ENCODE data around the gene NAALADL1. TPM values are rescaled to one million over a fixed set of nuclear protein-coding genes. Genes with fewer than 3 reads are reported as not detected.

NAALADL1 gene
- total RNA-seq, 1 experiment from 2014 or later: not detected

- intact Hi-C loops (cut with micrococcal nuclease; ENCODE audit: unreplicated experiment): no loop called here
- H3K27ac Mint-ChIP-seq (ENCODE audit: unreplicated experiment): no peak overlapping the region
- H3K36me3 Mint-ChIP-seq (ENCODE audit: insufficient read depth, unreplicated experiment): peaks cover 4% of the 10 kb centered on the region
- CTCF ChIA-PET: interaction anchor here (0.7 to 1.1 kb wide), 2 partner anchors 10 to 30 kb away, joined by 3 to 5 read pairs; partner anchors contain the start of gene VPS51
- peaks cover 13% of the 10 kb centered on the region for H3K27me3 Mint-ChIP-seq (ENCODE audit: unreplicated experiment)
- TF ChIP-seq CTCF (IDR thresholded peaks at IDR 0.05; ENCODE audit: unreplicated experiment): no peak
- DNase-seq: no peak
- H3K4me1 Mint-ChIP-seq (ENCODE audit: low read depth, unreplicated experiment): no peaks in the 10 kb centered on the region
- no peak overlapping the region for H3K4me3 Mint-ChIP-seq (ENCODE audit: low read depth, unreplicated experiment)
- BruUV-seq (replicated peaks): no TSS peak
- no peaks in the 10 kb centered on the region for H3K9me3 Mint-ChIP-seq (ENCODE audit: low read depth, unreplicated experiment)
These were observed 8.0 kb upstream of the NAALADL1 start for GRCh38 chr11:65066315-65066714.

- Mint-ChIP-seq H3K27me3 (ENCODE audit: unreplicated experiment) (peaks cover 13% of the 10 kb centered on the region), H3K4me3 (ENCODE audit: low read depth, unreplicated experiment) (no peak overlapping the region), H3K27ac (ENCODE audit: unreplicated experiment) (no peak overlapping the region), H3K36me3 (ENCODE audit: insufficient read depth, unreplicated experiment) (peaks cover 8% of the 10 kb centered on the region), H3K9me3 (ENCODE audit: low read depth, unreplicated experiment) (no peaks in the 10 kb centered on the region), H3K4me1 (ENCODE audit: low read depth, unreplicated experiment) (no peaks in the 10 kb centered on the region)
- CTCF ChIA-PET: interaction anchor here (0.7 to 1.1 kb wide), 2 partner anchors 10 to 31 kb away, joined by 3 to 5 read pairs; partner anchors contain the start of gene VPS51
- DNase-seq: no peak
- intact Hi-C loops (cut with micrococcal nuclease; ENCODE audit: unreplicated experiment): no loop called here
- TF ChIP-seq CTCF (IDR thresholded peaks at IDR 0.05; ENCODE audit: unreplicated experiment): no peak
- no TSS peak for BruUV-seq (replicated peaks)
These were observed 7.5 kb upstream of the NAALADL1 start for GRCh38 chr11:65065851-65066250.

DNA sequence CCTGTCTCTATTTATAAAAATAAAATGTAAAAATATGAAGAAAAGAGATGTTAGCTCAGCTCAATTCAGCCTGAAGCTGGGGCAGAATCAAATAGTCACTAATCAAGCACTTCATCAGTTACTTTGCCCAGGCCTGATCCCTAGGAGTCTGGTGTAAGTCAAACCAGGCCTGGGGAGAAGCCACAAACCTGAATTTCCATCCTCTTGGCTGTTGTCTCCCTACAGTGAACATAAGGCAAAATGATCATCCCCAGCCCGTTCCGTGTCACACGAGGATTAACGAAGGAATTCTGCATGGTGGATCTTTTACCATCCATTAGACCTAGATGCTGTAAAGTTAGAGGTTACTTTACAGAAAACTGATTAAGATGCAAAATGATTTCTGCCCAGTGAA lies 6.5 kb upstream of the NAALADL1 start:
- TF ChIP-seq CTCF (IDR thresholded peaks at IDR 0.05; ENCODE audit: unreplicated experiment): no peak
- no peak for DNase-seq
- Mint-ChIP-seq H3K4me3 (ENCODE audit: low read depth, unreplicated experiment) (no peak overlapping the region), H3K27me3 (ENCODE audit: unreplicated experiment) (peaks cover 13% of the 10 kb centered on the region), H3K4me1 (ENCODE audit: low read depth, unreplicated experiment) (no peaks in the 10 kb centered on the region), H3K9me3 (ENCODE audit: low read depth, unreplicated experiment) (no peaks in the 10 kb centered on the region), H3K27ac (ENCODE audit: unreplicated experiment) (no peak overlapping the region), H3K36me3 (ENCODE audit: insufficient read depth, unreplicated experiment) (peaks cover 8% of the 10 kb centered on the region)
- intact Hi-C loops (cut with micrococcal nuclease; ENCODE audit: unreplicated experiment): no loop called here
- no TSS peak for BruUV-seq (replicated peaks)
- CTCF ChIA-PET: interaction anchor here (0.8 kb wide), 1 partner anchor 24 kb away, joined by 3 read pairs; the partner anchor contains the start of gene SAC3D1

- CTCF ChIA-PET: interaction anchor here (0.5 to 0.7 kb wide), 3 partner anchors 33 to 619 kb away, joined by 3 to 5 read pairs (median 5); no protein-coding TSS in a partner anchor
- Mint-ChIP-seq H3K9me3 (ENCODE audit: low read depth, unreplicated experiment) (no peaks in the 10 kb centered on the region), H3K27ac (ENCODE audit: unreplicated experiment) (no peak overlapping the region), H3K36me3 (ENCODE audit: insufficient read depth, unreplicated experiment) (peaks cover 8% of the 10 kb centered on the region), H3K4me3 (ENCODE audit: low read depth, unreplicated experiment) (no peak overlapping the region), H3K27me3 (ENCODE audit: unreplicated experiment) (peaks cover 13% of the 10 kb centered on the region), H3K4me1 (ENCODE audit: low read depth, unreplicated experiment) (no peaks in the 10 kb centered on the region)
- TF ChIP-seq CTCF (IDR thresholded peaks at IDR 0.05; ENCODE audit: unreplicated experiment): no peak
- intact Hi-C loops (cut with micrococcal nuclease; ENCODE audit: unreplicated experiment): no loop called here
- BruUV-seq (replicated peaks): no TSS peak
- DNase-seq: no peak
These were observed 5.2 kb upstream of the NAALADL1 start for GRCh38 chr11:65063532-65063931.

Measured in Calu3 (cell line).